H9 (cell line): ENCODE results near the gene GRIA4. TPM values are rescaled to one million over a fixed set of nuclear protein-coding genes. Genes with fewer than 3 reads are reported as not detected.

Experiments
- DNase-seq: peaks from one replicate; pipeline ENCODE4 v3.0.0-alpha.2; 2017
- H2AFZ ChIP-seq: one replicate; pipeline ENCODE4 v1.6.1; 2013; ENCODE audit warnings: mild to moderate bottlenecking, low read length, control low read depth, moderate library complexity
- H2AK5ac ChIP-seq: 2 replicates; pipeline ENCODE4 v1.6.1; 2013; ENCODE audit warnings: low read length, control low read depth, mixed read lengths; ENCODE audit not compliant: insufficient read length
- H2BK120ac ChIP-seq: one replicate; pipeline ENCODE4 v1.6.1; 2013; ENCODE audit warnings: low read depth, mild to moderate bottlenecking, low read length, control low read depth, inconsistent platforms; ENCODE audit not compliant: poor library complexity, severe bottlenecking
- H2BK12ac ChIP-seq: 2 replicates; pipeline ENCODE4 v1.6.1; 2013; ENCODE audit warnings: low read length, control low read depth, mixed read lengths, low read depth; ENCODE audit not compliant: insufficient read length
- H2BK15ac ChIP-seq: 2 replicates; pipeline ENCODE4 v1.6.1; 2013; ENCODE audit warnings: low read depth, low read length, control low read depth
- H2BK20ac ChIP-seq: one replicate; pipeline ENCODE4 v1.6.1; 2013; ENCODE audit warnings: low read depth, mild to moderate bottlenecking, low read length, control low read depth, inconsistent platforms; ENCODE audit not compliant: poor library complexity, severe bottlenecking
- H2BK5ac ChIP-seq: 2 replicates; pipeline ENCODE4 v1.6.1; 2013; ENCODE audit warnings: low read length, control low read depth, mixed read lengths; ENCODE audit not compliant: insufficient read length
- H3K14ac ChIP-seq: 2 replicates; pipeline ENCODE4 v1.6.1; 2013; ENCODE audit warnings: low read length, control low read depth; ENCODE audit not compliant: insufficient read depth
- H3K18ac ChIP-seq: 2 replicates; pipeline ENCODE4 v1.6.1; 2013; ENCODE audit warnings: low read depth, mild to moderate bottlenecking, mixed read lengths, low read length, control low read depth; ENCODE audit not compliant: insufficient read length
- H3K23ac ChIP-seq: 2 replicates; pipeline ENCODE4 v1.6.1; 2013; ENCODE audit warnings: low read length, control low read depth, mixed read lengths, low read depth; ENCODE audit not compliant: insufficient read length
- H3K23me2 ChIP-seq: 2 replicates; pipeline ENCODE4 v1.6.1; 2013; ENCODE audit warnings: low read depth, mild to moderate bottlenecking, mixed read lengths, low read length, control low read depth; ENCODE audit not compliant: insufficient read length, poor library complexity, severe bottlenecking
- H3K27ac ChIP-seq: 2 replicates; pipeline ENCODE4 v1.5.1; 2013; ENCODE audit warnings: low read length, control low read depth, mixed read lengths, low read depth; ENCODE audit not compliant: insufficient read length
- H3K27me3 ChIP-seq: 2 replicates; pipeline ENCODE4 v1.6.1; 2013; ENCODE audit warnings: low read length, control low read depth, inconsistent platforms; ENCODE audit not compliant: insufficient read depth
- H3K4ac ChIP-seq: 2 replicates; pipeline ENCODE4 v1.6.1; 2013; ENCODE audit warnings: low read depth, mild to moderate bottlenecking, control low read depth, inconsistent platforms, low read length, moderate library complexity
- H3K4me1 ChIP-seq: 2 replicates; pipeline ENCODE4 v1.6.1; 2013; ENCODE audit warnings: low read length, control low read depth, inconsistent platforms; ENCODE audit not compliant: insufficient read depth
- H3K4me2 ChIP-seq: 2 replicates; pipeline ENCODE4 v1.6.1; 2013; ENCODE audit warnings: low read length, control low read depth, mixed read lengths; ENCODE audit not compliant: insufficient read length, insufficient read depth
- H3K56ac ChIP-seq: 2 replicates; pipeline ENCODE4 v1.6.1; 2013; ENCODE audit warnings: low read depth, mild to moderate bottlenecking, mixed read lengths, low read length, control low read depth; ENCODE audit not compliant: insufficient read length
- H3K79me1 ChIP-seq: 2 replicates; pipeline ENCODE4 v1.6.1; 2013; ENCODE audit warnings: low read depth, mild to moderate bottlenecking, moderate library complexity, low read length, control low read depth, inconsistent platforms; ENCODE audit not compliant: insufficient read depth, poor library complexity, severe bottlenecking
- H3K79me2 ChIP-seq: 2 replicates; pipeline ENCODE4 v1.6.1; 2013; ENCODE audit warnings: low read length, control low read depth, inconsistent platforms; ENCODE audit not compliant: insufficient read depth
- H3K9ac ChIP-seq: 2 replicates; pipeline ENCODE4 v1.6.1; 2013; ENCODE audit warnings: low read length, control low read depth, mixed read lengths; ENCODE audit not compliant: insufficient read length; ENCODE audit errors: extremely low read depth
- H3K9me3 ChIP-seq: one replicate; pipeline ENCODE4 v1.6.1; 2013; ENCODE audit warnings: low read depth, low read length, inconsistent platforms; ENCODE audit not compliant: control insufficient read depth
- H3T11ph ChIP-seq: one replicate; pipeline ENCODE4 v1.6.1; 2013; ENCODE audit warnings: mild to moderate bottlenecking, low read length, control low read depth, inconsistent platforms
- H4K20me1 ChIP-seq: one replicate; pipeline ENCODE4 v1.6.1; 2013; ENCODE audit not compliant: control insufficient read depth, insufficient read length, insufficient read depth
- H4K5ac ChIP-seq: 2 replicates; pipeline ENCODE4 v1.6.1; 2013; ENCODE audit warnings: low read depth, mild to moderate bottlenecking, mixed read lengths, low read length, control low read depth; ENCODE audit not compliant: insufficient read length
- H4K8ac ChIP-seq: replicated peaks from 2 replicates; pipeline ENCODE4 v1.6.1; 2013; ENCODE audit warnings: low read length, control low read depth, mixed read lengths, low read depth; ENCODE audit not compliant: insufficient read length
- H4K91ac ChIP-seq: 2 replicates; pipeline ENCODE4 v1.6.1; 2013; ENCODE audit warnings: low read depth, mild to moderate bottlenecking, moderate library complexity, mixed read lengths, low read length, control low read depth; ENCODE audit not compliant: insufficient read length
- H3K27ac Mint-ChIP-seq, 3 experiments: 2 replicates in 2 of 3; 3 replicates in 1 of 3; pipeline ENCODE4 v1.8.0; 2020 to 2021; ENCODE audit warnings: mixed read lengths in 3 of 3, mild to moderate bottlenecking in 1 of 3, moderate library complexity in 1 of 3
- H3K27me3 Mint-ChIP-seq: 2 replicates; pipeline ENCODE4 v1.8.0; 2021; ENCODE audit warnings: low read depth, mild to moderate bottlenecking, moderate library complexity, mixed read lengths
- H3K36me3 Mint-ChIP-seq, 3 experiments: 2 replicates in 2 of 3; 3 replicates in 1 of 3; pipeline ENCODE4 v1.8.0; 2020 to 2021; ENCODE audit warnings: low read depth in 3 of 3, mixed read lengths in 3 of 3; ENCODE audit not compliant: insufficient read depth in 1 of 3
- H3K4me1 Mint-ChIP-seq, 2 experiments: 2 replicates each; pipeline ENCODE4 v1.8.0; 2020; ENCODE audit warnings: mixed read lengths in 2 of 2
- H3K4me3 Mint-ChIP-seq, 2 experiments: 2 replicates in 1 of 2; 3 replicates in 1 of 2; pipeline ENCODE4 v1.8.0; 2020 to 2021; ENCODE audit warnings: mild to moderate bottlenecking in 2 of 2, mixed read lengths in 2 of 2, moderate library complexity in 1 of 2
- H3K9me3 Mint-ChIP-seq, 2 experiments: 2 replicates in 1 of 2; 3 replicates in 1 of 2; pipeline ENCODE4 v1.8.0; 2020; ENCODE audit warnings: mild to moderate bottlenecking in 2 of 2, mixed read lengths in 2 of 2, moderate library complexity in 1 of 2
- CTCF ChIP-seq: fragments of 200-600 bp; sonication (generic); conservative IDR thresholded peaks from 3 replicates; pipeline ENCODE4 v1.8.0; 2021; ENCODE audit warnings: antibody characterized with exemption, mild to moderate bottlenecking
- WGBS: extraction: QIAGEN DNeasy Blood & Tissue Kit; methylation state at CpG from one replicate; pipeline ENCODE4 v1.1.7; 2013; ENCODE audit warnings: missing lambda C conversion rate, low lambda C conversion rate, mixed read lengths; ENCODE audit not compliant: insufficient read length; ENCODE audit errors: extremely low coverage; 5-methylcytosine and 5-hydroxymethylcytosine counted together
- total RNA-seq: library from RNA; stranded (reverse); gene quantifications from 2 replicates; pipeline ENCODE4 v1.2.1, GENCODE V29; 2021

Gene GRIA4
- total RNA-seq, 1 experiment from 2014 or later, result 0.83 TPM

GRCh38 chr11:105799263-105799662 lies 189.4 kb downstream of the GRIA4 start:
- Histone ChIP-seq H4K5ac (no peak overlapping the region), H3K79me1 (no peaks in the 10 kb centered on the region), H4K20me1 (no peaks in the 10 kb centered on the region), H4K8ac (no peak overlapping the region), H3K79me2 (no peaks in the 10 kb centered on the region), H2AK5ac (no peak overlapping the region), H4K91ac (no peak overlapping the region), H3K23ac (no peak overlapping the region), H3K9me3 (no peaks in the 10 kb centered on the region), H3K4me2 (no peak overlapping the region), H3K4me1 (no peaks in the 10 kb centered on the region), H2BK20ac (no peak overlapping the region), H2BK15ac (no peak overlapping the region), H3T11ph (no peak overlapping the region), H3K27ac (no peak overlapping the region), H2BK5ac (no peak overlapping the region), H3K9ac (no peak overlapping the region), H3K23me2 (no peaks in the 10 kb centered on the region), H3K27me3 (no peaks in the 10 kb centered on the region), H3K14ac (no peak overlapping the region), H3K18ac (no peak overlapping the region), H2BK120ac (no peak overlapping the region), H3K56ac (no peak overlapping the region), H2AFZ (no peak overlapping the region), H3K4ac (no peak overlapping the region), H2BK12ac (no peak overlapping the region)
- no CpG with 5 or more reads among the region's 2 CpGs for WGBS
- Mint-ChIP-seq H3K4me1 (no peaks in the 10 kb centered on the region), H3K27me3 (no peaks in the 10 kb centered on the region), H3K9me3 (no peaks in the 10 kb centered on the region), H3K4me3 (no peak overlapping the region), H3K27ac (no peak overlapping the region), H3K36me3 (no peaks in the 10 kb centered on the region)
- DNase-seq, result no peak
- no peak for TF ChIP-seq CTCF
